ENCODE measurements around the gene STK10.

STK10 gene

GRCh38 chr5:172183881-172184280 is 4.1 kb downstream of the STK10 start:
- H3K4me1 ChIP-seq = peaks cover 59 to 78% (median 74%) of the 10 kb centered on the region in 10 experiments

GRCh38 chr5:172182291-172182690 is 5.7 kb downstream of the STK10 start:
- Histone ChIP-seq H3K4me2 (peak overlapping the region; percentile 89 to 99 (median 97); a peak in 18 of 22 replicates), H3K9me3 (replicated peaks in 1 of 11) (no peaks in the 10 kb centered on the region), H3K9ac (0 out of 22 replicates have a peak overlapping the region, but pooled peaks of 2 of the 11 experiments have one; percentile 3 to 94), H4K20me1 (peaks cover 5 to 81% (median 13%) of the 10 kb centered on the region in 11 experiments; a peak in 15 of 22 replicates), H3K27ac (peak overlapping the region in 9 of 11 experiments; percentile 30 to 96 (median 94); a peak in 16 of 22 replicates), H3K4me1 (peaks cover 74 to 94% (median 90%) of the 10 kb centered on the region in 10 experiments), H3K27me3 (no peaks in the 10 kb centered on the region), H3K36me3 (peaks cover 4 to 54% (median 31%) of the 10 kb centered on the region in 11 experiments; a peak in 18 of 22 replicates), H3K4me3 (peak overlapping the region in 1 of 10 experiments; percentile 9; a peak in 1 of 20 replicates)
- TF ChIP-seq Cebpa-rat (IDR thresholded peaks at IDR 0.05) = 0 out of 22 replicates have a peak, but pooled peaks of 1 of the 11 experiments have one; percentile 9

More at GRCh38 chr5:172183881-172184280, 4.1 kb downstream of the STK10 start:
- H3K9ac ChIP-seq = peak overlapping the region; percentile 86 to 97 (median 94); a peak in 21 of 22 replicates
- no peaks in the 10 kb centered on the region for H3K27me3 ChIP-seq
- H3K9me3 ChIP-seq (replicated peaks in 1 of 11) = no peaks in the 10 kb centered on the region
- peaks cover 4 to 45% (median 27%) of the 10 kb centered on the region in 11 experiments; a peak in 18 of 22 replicates for H3K36me3 ChIP-seq
- peak overlapping the region in 7 of 10 experiments; percentile 90 to 100 (median 99); a peak in 12 of 20 replicates for H3K4me3 ChIP-seq
- no peak for TF ChIP-seq Cebpa-rat (IDR thresholded peaks at IDR 0.05)
- peaks cover 5 to 77% (median 12%) of the 10 kb centered on the region in 11 experiments; a peak in 15 of 22 replicates for H4K20me1 ChIP-seq
- H3K27ac ChIP-seq = peak overlapping the region; percentile 87 to 96 (median 92)
- peak overlapping the region; percentile 89 to 99 (median 97) for H3K4me2 ChIP-seq

- peaks cover 0 to 74% (median 13%) of the 10 kb centered on the region in 11 experiments; a peak in 11 of 22 replicates for H4K20me1 ChIP-seq
- 0 out of 20 replicates have a peak overlapping the region, but pooled peaks of 1 of the 10 experiments have one; percentile 0 for H3K4me3 ChIP-seq
These were observed 7.1 kb downstream of the STK10 start for GRCh38 chr5:172180936-172181335.

GRCh38 chr5:172178991-172179989 is 8.7 kb downstream of the STK10 start:
- peak overlapping the region; percentile 79 to 85 (median 83) for H3K9ac ChIP-seq
- peak overlapping the region; percentile 44 to 63 (median 54) for H3K4me3 ChIP-seq
- H4K20me1 ChIP-seq = peaks cover 0 to 74% (median 16%) of the 10 kb centered on the region in 11 experiments; a peak in 11 of 22 replicates

More at GRCh38 chr5:172180936-172181335, 7.1 kb downstream of the STK10 start:
- no peaks in the 10 kb centered on the region for H3K27me3 ChIP-seq
- H3K4me1 ChIP-seq = peaks cover 88 to 100% (median 98%) of the 10 kb centered on the region in 10 experiments
- no peak for TF ChIP-seq Cebpa-rat (IDR thresholded peaks at IDR 0.05)
- H3K36me3 ChIP-seq = peaks cover 4 to 62% (median 35%) of the 10 kb centered on the region in 11 experiments; a peak in 18 of 22 replicates
- H3K9me3 ChIP-seq (replicated peaks in 1 of 11) = no peaks in the 10 kb centered on the region
- peak overlapping the region in 5 of 11 experiments; percentile 80 to 85 (median 83); a peak in 7 of 22 replicates for H3K9ac ChIP-seq
- peak overlapping the region in 10 of 11 experiments; percentile 90 to 96 (median 94); a peak in 17 of 22 replicates for H3K27ac ChIP-seq
- peak overlapping the region; percentile 94 to 99 (median 97) for H3K4me2 ChIP-seq

GRCh38 chr5:172178301-172178987 is 9.6 kb downstream of the STK10 start:
- Histone ChIP-seq H3K36me3 (peaks cover 4 to 52% (median 26%) of the 10 kb centered on the region in 11 experiments; a peak in 17 of 22 replicates), H3K27ac (peak overlapping the region; percentile 86 to 96 (median 93)), H3K4me3 (peak overlapping the region; percentile 42 to 63 (median 52); a peak in 18 of 20 replicates), H3K9ac (peak overlapping the region; percentile 79 to 85 (median 83)), H3K4me1 (peaks cover 96 to 99% (median 98%) of the 10 kb centered on the region in 10 experiments), H4K20me1 (peaks cover 3 to 75% (median 20%) of the 10 kb centered on the region in 11 experiments; a peak in 18 of 22 replicates), H3K9me3 (replicated peaks in 1 of 11) (no peaks in the 10 kb centered on the region), H3K4me2 (peak overlapping the region; percentile 94 to 99 (median 97)), H3K27me3 (no peaks in the 10 kb centered on the region)
- no peak; a peak in 1 of 22 replicates for TF ChIP-seq Cebpa-rat (IDR thresholded peaks at IDR 0.05)

More at GRCh38 chr5:172178991-172179989, 8.7 kb downstream of the STK10 start:
- H3K36me3 ChIP-seq = peaks cover 4 to 57% (median 32%) of the 10 kb centered on the region in 11 experiments; a peak in 18 of 22 replicates
- no peak; a peak in 1 of 22 replicates for TF ChIP-seq Cebpa-rat (IDR thresholded peaks at IDR 0.05)
- H3K9me3 ChIP-seq (replicated peaks in 1 of 11) = no peaks in the 10 kb centered on the region
- H3K4me1 ChIP-seq = peaks cover 96 to 99% (median 98%) of the 10 kb centered on the region in 10 experiments
- H3K27me3 ChIP-seq = no peaks in the 10 kb centered on the region
- peak overlapping the region; percentile 94 to 99 (median 97) for H3K4me2 ChIP-seq
- peak overlapping the region; percentile 86 to 96 (median 93) for H3K27ac ChIP-seq

GRCh38 chr5:172177176-172177575 is 10.8 kb downstream of the STK10 start:
- H3K4me3 ChIP-seq = peak overlapping the region in 3 of 10 experiments; percentile 10 to 49 (median 10); a peak in 1 of 20 replicates
- H3K9ac ChIP-seq = peak overlapping the region in 9 of 11 experiments; percentile 28 to 85 (median 80); a peak in 11 of 22 replicates
- no peak for TF ChIP-seq Cebpa-rat (IDR thresholded peaks at IDR 0.05)
- H3K9me3 ChIP-seq (replicated peaks in 1 of 11) = no peaks in the 10 kb centered on the region
- peaks cover 3 to 47% (median 23%) of the 10 kb centered on the region in 11 experiments; a peak in 17 of 22 replicates for H3K36me3 ChIP-seq
- peak overlapping the region; percentile 94 to 99 (median 97) for H3K4me2 ChIP-seq
- H4K20me1 ChIP-seq = peaks cover 8 to 77% (median 25%) of the 10 kb centered on the region in 11 experiments; a peak in 19 of 22 replicates
- peak overlapping the region in 10 of 11 experiments; percentile 70 to 96 (median 91); a peak in 20 of 22 replicates for H3K27ac ChIP-seq
- H3K4me1 ChIP-seq = peaks cover 96 to 99% (median 98%) of the 10 kb centered on the region in 10 experiments
- H3K27me3 ChIP-seq = no peaks in the 10 kb centered on the region

GRCh38 chr5:172175263-172175719 is 12.7 kb downstream of the STK10 start:
- Histone ChIP-seq H3K9ac (peak overlapping the region; percentile 73 to 85 (median 79)), H3K27ac (peak overlapping the region; percentile 68 to 96 (median 90)), H3K9me3 (replicated peaks in 1 of 11) (no peaks in the 10 kb centered on the region), H3K36me3 (peaks cover 4 to 52% (median 25%) of the 10 kb centered on the region in 11 experiments; a peak in 16 of 22 replicates), H3K4me1 (peaks cover 97 to 99% (median 98%) of the 10 kb centered on the region in 10 experiments), H3K4me3 (peak overlapping the region; percentile 48 to 68 (median 56)), H3K27me3 (no peaks in the 10 kb centered on the region), H4K20me1 (peaks cover 8 to 83% (median 41%) of the 10 kb centered on the region in 11 experiments; a peak in 20 of 22 replicates), H3K4me2 (peak overlapping the region; percentile 94 to 99 (median 97))
- TF ChIP-seq Cebpa-rat (IDR thresholded peaks at IDR 0.05) = no peak

Measured in BLaER1 treated with 17β-estradiol and CSF1 and Interleukin-3, amounts not matched to agents 10 nM and 100 nM (cell line).